Epithelial cell of esophagus (primary cell): ENCODE results near the gene CHD1.

Experiments used
- DNase-seq: peaks from one replicate; pipeline ENCODE4 v3.0.0; 2010; ENCODE audit warnings: low read depth
- H3K4me3 ChIP-seq: 2 replicates; pipeline ENCODE4 v1.5.1; 2011; ENCODE audit warnings: mild to moderate bottlenecking, low read length, control low read depth
- TF ChIP-seq, protein P1 (sequence below): IDR thresholded peaks from 2 replicates; pipeline ENCODE4 v1.5.1; 2011; ENCODE audit warnings: low read depth, mild to moderate bottlenecking, low read length, control low read depth, inconsistent platforms; ENCODE audit not compliant: insufficient read depth; ENCODE audit errors: missing control alignments

The CHD1 gene

DNA sequence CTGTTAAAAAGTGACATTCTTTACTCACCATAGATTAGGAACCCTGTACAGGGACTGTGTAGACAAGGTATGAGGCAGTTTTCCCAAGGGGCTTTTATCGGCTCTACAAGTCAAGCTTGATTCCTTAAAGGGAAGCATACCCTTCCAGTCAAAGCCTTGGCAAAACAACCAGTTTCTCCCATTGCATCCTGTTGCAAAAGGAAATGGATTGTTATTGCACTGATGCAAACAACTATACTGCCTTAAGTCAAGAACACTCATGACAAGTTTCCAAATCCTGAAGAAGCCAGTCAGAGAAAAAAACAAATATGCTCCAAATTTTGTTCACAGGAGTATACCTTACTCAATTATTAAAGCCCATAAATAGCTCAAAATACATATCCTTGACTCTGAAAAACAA is 87.9 kb downstream of the CHD1 start:
- no peak for DNase-seq

DNA sequence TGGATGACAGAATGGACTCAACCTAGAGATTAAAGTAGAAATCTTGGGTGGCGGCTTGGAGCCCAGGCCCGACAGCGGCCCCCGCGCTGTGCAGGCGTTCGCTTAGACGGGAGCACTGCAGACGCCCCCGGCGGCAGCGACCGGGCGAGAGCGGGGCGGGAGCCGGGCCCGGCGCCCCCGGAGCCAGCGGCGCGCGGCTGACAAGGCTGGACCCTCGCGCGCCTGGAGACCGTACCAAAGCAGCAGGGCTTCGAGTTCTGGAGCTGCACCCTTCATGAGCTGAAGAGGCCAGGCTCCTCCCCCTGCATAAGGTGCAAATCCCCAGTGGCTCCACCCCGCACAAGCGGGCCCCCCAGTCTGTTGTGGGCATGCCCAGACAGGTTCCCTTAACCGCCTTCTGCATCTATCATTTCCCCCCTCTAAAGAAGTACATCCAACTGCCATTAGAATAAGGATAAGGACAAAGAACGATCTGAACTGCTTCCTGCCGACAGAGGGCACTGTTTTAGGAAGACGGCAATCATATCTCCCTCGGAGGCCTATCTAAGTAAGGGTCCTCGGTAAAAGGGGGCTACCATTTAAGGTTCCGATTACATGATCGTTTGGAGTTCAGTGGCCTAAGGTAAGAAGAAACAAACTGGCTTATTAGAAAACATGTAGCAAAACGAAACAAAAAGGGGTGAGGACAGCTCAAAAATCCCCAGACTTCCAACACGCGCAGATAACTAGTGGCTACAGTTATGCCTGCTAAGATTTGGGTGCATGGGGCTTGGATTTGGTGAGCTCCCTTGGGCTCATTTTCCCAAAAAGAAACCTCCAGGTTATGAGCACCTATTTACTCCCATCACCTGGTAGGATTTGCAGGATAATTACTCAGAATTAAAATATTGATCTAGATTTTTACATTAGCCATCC is 89.1 kb downstream of the CHD1 start:
- DNase-seq, result peak; percentile 5

More for the DNA sequence above, 87.9 kb downstream of the CHD1 start:
- H3K4me3 ChIP-seq, result no peak overlapping the region
- TF ChIP-seq, protein P1, sequence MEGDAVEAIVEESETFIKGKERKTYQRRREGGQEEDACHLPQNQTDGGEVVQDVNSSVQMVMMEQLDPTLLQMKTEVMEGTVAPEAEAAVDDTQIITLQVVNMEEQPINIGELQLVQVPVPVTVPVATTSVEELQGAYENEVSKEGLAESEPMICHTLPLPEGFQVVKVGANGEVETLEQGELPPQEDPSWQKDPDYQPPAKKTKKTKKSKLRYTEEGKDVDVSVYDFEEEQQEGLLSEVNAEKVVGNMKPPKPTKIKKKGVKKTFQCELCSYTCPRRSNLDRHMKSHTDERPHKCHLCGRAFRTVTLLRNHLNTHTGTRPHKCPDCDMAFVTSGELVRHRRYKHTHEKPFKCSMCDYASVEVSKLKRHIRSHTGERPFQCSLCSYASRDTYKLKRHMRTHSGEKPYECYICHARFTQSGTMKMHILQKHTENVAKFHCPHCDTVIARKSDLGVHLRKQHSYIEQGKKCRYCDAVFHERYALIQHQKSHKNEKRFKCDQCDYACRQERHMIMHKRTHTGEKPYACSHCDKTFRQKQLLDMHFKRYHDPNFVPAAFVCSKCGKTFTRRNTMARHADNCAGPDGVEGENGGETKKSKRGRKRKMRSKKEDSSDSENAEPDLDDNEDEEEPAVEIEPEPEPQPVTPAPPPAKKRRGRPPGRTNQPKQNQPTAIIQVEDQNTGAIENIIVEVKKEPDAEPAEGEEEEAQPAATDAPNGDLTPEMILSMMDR, result no peak

DNA sequence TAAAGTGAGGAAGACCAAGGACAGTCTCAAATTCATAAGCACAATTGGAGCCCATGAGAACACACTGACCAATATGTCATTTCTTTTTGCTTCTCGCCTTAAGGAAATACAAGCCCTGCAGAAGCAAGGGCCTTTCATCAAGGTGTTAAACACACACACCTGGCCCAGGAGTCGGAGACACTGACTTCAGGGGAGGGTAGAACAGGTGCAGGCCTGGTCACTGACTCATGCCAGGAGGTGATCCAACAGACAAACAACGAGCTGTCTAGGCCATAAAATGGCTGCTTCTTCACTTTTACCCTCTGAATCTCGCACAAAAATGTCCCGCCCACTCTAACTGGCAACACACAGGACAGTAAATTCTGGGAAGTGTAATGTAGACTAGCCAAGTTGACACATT is 92.6 kb downstream of the CHD1 start:
- TF ChIP-seq, protein P1, result no peak

More for the DNA sequence above, 89.1 kb downstream of the CHD1 start:
- TF ChIP-seq, protein P1, result peak; percentile 38
- no peak overlapping the region for H3K4me3 ChIP-seq

DNA sequence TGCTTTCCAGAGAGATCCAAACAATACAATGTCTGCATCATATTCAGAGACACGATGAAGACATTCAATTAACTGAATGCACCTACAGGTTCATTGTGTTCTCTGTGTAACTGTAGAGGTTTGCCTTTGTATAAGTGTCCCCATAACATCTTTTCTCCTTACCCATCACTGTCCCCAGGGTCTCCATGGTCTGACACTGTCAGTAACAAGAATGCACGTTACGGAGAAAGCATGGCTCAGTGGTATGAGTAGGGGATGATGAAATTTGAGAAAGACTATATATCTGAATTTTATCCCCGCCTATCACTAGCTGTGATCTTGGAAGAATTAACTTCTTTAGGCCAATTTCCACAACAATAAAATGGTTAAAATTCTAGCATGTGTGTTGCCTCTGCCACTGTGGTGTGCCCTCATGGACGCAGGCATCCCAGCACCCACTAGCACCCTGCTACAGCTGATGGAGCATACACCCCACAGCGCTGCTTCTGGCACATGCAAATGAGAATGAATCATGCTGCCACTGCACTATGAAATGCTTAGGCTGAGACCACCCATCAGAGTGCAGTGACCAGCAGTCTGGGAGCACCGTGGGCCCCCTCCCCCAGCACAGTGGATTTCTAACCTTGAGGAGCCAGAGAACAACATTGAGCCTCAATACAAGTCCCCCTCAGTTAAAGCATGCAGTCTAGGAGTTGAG is 101.1 kb downstream of the CHD1 start:
- TF ChIP-seq, protein P1, result no peak
- DNase-seq, result no peak
- H3K4me3 ChIP-seq, result no peak overlapping the region

More for the DNA sequence above, 92.6 kb downstream of the CHD1 start:
- H3K4me3 ChIP-seq, result no peak overlapping the region
- peak; percentile 6 for DNase-seq

DNA sequence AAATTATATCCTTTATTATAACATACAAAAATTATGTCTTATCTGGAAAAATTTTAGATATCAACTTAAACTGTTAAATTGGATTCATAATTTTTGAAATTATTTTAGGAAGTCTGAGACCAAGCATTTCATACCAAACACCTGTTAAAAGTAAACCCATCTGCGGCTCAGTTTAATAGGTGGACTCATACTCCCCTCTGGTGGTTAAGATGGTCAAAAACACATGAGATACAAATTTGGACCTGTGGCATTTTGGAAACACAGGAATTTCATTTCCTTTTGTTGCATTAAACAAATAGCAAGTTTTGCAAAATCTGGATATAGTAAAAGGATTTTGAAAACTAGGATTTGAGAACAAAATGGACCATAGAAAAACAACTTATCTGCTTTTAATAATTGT is 101.6 kb downstream of the CHD1 start:
- TF ChIP-seq, protein P1, result peak; percentile 55
- H3K4me3 ChIP-seq, result no peak overlapping the region
- peak; percentile 62 for DNase-seq

DNA sequence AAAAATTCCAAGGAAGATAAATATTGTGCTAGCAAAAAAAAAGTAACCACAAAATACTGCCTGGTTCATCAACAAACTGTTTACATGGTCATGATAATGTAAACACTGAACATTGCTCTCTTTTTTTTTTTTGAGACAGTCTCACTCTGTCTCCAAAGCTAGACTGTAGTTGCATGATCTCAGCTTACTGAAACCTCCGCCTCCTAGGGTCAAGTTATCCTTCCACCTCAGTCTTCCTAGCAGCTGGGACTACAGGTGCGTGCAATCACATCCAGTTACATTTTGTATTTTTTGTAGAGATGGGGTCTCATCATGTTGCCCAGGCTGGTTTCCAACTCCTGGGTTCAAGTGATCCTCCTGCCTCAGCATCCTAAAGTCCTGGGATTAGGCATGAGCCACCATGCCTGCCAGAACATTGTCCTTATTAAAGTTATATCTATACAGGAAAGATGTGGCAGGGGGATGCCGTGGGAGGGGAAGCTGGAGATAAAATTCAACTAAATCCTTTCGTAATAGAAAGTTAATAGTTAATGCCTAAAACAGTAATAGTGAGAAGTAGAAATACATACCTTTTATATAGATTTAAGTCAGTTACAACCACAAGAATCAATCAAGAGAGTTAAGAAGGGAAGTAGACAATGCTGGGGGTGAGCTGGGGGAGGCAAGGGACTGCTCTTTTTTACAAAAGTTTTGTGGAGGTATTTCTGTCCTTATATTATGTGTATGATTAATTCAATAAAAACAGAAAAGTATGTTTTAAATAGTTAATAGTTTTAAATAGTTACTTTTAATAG is 103.0 kb downstream of the CHD1 start:
- DNase-seq, result no peak
- no peak overlapping the region for H3K4me3 ChIP-seq
- TF ChIP-seq, protein P1, result no peak
